C4-2B (cell line): Measurements from ENCODE around the gene LCN6.

Source experiments
- H3K27ac ChIP-seq: fragments of 450-650 bp; 2 replicates; pipeline ENCODE4 v1.5.1; 2017
- ZFX ChIP-seq: fragments of 450-650 bp; IDR thresholded peaks from 2 replicates; pipeline ENCODE4 v1.6.1; 2017
- TF ChIP-seq, protein P1 (sequence below): fragments of 450-650 bp; conservative IDR thresholded peaks from 2 replicates; pipeline ENCODE4 v1.5.1; 2017; ENCODE audit warnings: mild to moderate bottlenecking

Gene LCN6

DNA sequence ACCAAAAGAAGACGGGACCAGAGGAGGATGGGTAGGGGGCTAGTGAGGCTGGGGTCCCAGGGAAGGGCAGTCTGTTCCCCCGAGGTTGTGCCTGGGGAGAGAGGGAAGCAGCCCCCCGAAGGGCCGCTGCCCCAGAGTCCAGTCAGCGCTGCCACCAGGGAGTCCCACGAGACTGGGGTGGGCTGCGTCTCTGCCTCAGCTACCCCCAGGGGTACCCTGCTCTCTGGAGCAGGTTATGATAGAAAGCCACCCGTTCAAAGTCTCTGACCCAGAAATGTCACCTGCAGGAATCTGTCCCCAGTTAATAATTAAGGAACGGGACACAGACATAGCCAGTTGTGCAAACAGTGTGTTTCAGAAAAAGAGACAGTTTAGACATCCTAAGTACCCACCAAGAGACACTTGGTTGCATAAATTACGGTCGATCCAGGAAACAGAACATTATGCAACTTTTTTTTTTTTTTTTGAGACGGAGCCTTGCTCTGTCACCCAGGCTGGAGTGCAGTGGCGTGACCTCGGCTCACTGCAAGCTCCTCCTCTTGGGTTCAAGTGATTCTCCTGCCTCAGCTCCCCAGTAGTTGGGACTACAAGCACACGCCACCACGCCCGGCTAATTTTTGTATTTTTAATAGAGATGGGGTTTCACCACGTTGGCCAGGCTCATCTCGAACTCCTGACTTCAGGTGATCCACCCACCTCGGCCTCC is 50.4 kb downstream of the LCN6 start:
- H3K27ac ChIP-seq: no peak overlapping the region; the same call in 1 of the 2 replicates
- TF ChIP-seq ZFX: no peak
- TF ChIP-seq, protein P1, sequence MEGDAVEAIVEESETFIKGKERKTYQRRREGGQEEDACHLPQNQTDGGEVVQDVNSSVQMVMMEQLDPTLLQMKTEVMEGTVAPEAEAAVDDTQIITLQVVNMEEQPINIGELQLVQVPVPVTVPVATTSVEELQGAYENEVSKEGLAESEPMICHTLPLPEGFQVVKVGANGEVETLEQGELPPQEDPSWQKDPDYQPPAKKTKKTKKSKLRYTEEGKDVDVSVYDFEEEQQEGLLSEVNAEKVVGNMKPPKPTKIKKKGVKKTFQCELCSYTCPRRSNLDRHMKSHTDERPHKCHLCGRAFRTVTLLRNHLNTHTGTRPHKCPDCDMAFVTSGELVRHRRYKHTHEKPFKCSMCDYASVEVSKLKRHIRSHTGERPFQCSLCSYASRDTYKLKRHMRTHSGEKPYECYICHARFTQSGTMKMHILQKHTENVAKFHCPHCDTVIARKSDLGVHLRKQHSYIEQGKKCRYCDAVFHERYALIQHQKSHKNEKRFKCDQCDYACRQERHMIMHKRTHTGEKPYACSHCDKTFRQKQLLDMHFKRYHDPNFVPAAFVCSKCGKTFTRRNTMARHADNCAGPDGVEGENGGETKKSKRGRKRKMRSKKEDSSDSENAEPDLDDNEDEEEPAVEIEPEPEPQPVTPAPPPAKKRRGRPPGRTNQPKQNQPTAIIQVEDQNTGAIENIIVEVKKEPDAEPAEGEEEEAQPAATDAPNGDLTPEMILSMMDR: no peak

DNA sequence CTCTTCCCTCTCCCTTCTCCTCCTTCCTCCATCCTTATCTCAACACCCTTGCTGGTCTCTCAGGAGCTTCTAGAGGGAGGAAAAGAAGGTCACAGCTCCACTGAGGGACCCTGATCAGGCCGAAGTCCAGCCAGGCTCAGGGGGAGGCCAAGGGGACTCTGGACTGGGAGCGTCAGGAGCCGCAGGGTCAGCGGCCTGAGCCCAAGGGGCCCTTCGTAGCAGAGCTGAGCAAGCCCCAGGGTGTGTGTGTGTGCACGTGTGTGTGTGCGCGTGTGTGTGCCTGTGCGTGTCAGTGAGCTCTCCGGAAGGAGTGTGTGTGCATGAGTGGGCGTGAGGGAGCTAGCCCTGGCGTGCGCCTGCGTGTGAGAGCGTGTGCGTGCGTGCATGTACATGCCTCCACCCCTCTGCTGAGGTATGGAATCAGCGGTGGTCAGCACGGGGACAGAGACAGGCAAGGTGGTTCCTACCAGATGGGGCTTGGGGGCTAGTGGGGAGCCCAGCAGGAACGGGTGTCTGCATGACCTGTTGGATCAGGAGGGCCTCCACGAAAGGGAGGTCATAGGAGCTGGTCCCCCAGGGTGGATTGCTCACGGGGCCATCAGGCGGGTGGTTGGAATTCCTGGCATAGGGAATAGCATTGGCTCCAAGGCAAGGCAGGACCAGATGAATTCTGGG is 51.0 kb downstream of the LCN6 start:
- H3K27ac ChIP-seq: peak overlapping the region; percentile 13; the same call in 1 of the 2 replicates
- TF ChIP-seq, protein P1: no peak
- TF ChIP-seq ZFX: no peak

DNA sequence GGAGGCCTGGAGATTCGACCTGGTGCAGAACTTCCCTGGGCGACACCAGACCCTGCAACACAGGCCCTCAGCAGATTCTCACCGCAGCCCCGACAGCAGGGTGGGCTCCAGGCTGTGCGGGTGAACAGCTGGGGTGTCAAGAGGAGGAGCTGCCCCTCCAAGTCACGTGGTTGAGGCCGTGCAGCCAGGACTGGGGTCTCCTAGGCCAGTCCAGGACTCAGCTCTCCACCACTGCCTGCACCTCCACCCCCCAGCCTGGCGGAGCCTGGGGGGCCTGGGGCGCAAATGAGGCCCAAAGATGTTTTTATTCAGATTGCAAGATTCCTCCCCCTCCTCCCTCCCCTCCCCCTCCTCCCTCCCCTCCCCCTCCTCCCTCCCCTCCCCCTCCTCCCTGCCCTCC is 51.8 kb downstream of the LCN6 start:
- TF ChIP-seq, protein P1: no peak
- no peak for TF ChIP-seq ZFX
- H3K27ac ChIP-seq: peak overlapping the region; percentile 83

DNA sequence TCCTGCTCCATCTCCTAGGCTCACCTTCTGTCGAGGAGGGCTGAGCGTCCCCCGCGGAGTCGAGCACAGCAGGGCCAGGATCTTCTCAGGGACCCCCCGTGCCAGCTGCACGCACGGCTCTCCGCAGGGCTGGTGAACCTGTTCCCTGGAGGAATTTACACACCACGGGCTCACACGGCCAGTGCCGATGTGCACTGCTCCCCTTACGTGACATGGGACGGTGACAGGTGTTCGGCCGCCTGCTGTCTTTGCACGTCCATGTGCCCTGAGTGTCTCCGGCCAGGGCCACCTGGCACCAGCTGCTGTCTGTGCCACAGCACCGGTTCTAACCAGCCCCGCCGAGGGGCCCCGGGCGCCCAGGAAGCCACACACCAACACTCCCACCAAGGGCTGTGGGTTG is 52.4 kb downstream of the LCN6 start:
- TF ChIP-seq, protein P1: no peak
- TF ChIP-seq ZFX: no peak
- peak overlapping the region; percentile 83 for H3K27ac ChIP-seq

DNA sequence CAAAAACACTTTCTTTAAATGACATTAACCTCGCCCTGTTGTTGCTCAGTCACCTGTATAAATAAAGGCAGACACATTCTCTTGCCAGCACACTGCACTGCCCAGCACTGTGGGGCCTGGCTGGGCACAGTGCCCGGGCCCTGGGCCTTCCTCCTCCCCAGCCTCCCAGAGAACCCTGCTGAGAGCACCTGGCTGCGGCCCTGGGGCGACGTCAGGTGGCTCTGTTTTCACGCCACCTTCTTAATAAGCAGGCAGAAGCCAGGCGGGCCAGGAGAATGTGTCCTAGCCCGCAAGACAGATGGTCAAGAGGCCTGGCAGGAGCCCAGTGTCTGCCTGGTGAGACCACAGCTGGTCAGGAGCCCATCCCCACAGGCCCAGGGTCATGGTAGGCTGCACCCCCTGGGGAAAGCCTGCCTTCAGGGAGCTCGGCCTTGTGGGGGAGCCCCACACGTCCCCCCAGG is 52.9 kb downstream of the LCN6 start:
- TF ChIP-seq ZFX: no peak
- TF ChIP-seq, protein P1: no peak
- peak overlapping the region; percentile 83 for H3K27ac ChIP-seq

DNA sequence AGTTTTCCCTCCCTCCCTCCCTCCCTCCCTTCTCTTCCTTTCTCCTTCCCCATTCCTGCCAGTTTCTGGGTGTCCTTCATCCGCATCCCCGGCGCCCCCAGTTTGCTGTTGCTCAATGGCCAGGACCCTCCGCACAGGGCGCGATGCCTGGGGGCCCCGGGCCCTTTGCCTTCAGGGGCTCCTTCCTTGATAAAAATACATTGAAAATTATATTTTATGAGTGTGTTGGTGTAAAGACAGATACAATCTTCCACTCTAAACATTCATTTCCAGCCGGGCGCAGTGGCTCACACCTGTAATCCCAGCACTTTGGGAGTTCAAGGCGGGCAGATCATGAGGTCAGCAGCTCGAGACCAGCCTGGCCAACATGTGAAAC is 53.5 kb downstream of the LCN6 start:
- peak overlapping the region; percentile 83 for H3K27ac ChIP-seq
- TF ChIP-seq ZFX: no peak
- TF ChIP-seq, protein P1: no peak

DNA sequence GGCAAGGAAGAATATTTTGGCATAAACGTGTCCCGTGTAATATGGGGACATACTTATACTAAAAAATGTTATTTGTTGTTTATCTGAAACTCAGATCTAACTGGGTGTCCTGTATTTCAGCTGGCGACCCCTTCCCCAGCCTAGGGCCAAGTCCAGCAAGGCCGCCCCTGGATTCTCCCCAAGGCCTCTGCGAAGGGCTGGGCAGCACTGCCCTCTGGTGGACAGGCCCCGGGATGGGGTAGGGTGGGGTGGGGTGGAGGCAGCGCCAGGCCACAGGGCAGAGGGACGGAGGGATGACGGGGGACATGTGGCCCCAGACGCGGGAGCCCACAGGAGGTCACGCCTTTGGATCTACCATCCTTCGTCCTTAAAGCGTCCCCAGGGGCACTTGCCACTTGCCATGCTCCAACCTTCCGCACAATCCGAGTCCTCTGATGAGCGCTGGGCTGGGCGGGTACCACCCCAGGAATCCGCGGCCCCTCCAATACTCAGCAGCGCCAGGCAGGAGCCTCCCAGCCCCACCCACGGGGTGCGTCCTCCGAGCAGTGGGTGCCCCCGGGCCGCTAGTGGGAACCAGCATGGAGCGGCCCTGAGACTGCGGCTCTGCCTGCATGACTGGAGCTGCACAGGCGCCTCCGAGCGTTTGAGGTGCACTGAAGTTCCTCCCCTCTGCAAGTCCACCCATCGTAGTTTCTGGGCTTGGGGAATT is 54.0 kb downstream of the LCN6 start:
- H3K27ac ChIP-seq: peak overlapping the region; percentile 83
- TF ChIP-seq, protein P1: peak; percentile 96
- no peak for TF ChIP-seq ZFX
